H9 (cell line): ENCODE results near the gene MATN4. TPM values are rescaled to one million over a fixed set of nuclear protein-coding genes. Genes with fewer than 3 reads are reported as not detected.

ENCODE experiments used
- DNase-seq: peaks from one replicate; pipeline ENCODE4 v3.0.0-alpha.2; 2017
- H2AFZ ChIP-seq: one replicate; pipeline ENCODE4 v1.6.1; 2013; ENCODE audit warnings: mild to moderate bottlenecking, low read length, control low read depth, moderate library complexity
- H2AK5ac ChIP-seq: 2 replicates; pipeline ENCODE4 v1.6.1; 2013; ENCODE audit warnings: low read length, control low read depth, mixed read lengths; ENCODE audit not compliant: insufficient read length
- H2BK120ac ChIP-seq: one replicate; pipeline ENCODE4 v1.6.1; 2013; ENCODE audit warnings: low read depth, mild to moderate bottlenecking, low read length, control low read depth, inconsistent platforms; ENCODE audit not compliant: poor library complexity, severe bottlenecking
- H2BK12ac ChIP-seq: 2 replicates; pipeline ENCODE4 v1.6.1; 2013; ENCODE audit warnings: low read length, control low read depth, mixed read lengths, low read depth; ENCODE audit not compliant: insufficient read length
- H2BK15ac ChIP-seq: 2 replicates; pipeline ENCODE4 v1.6.1; 2013; ENCODE audit warnings: low read depth, low read length, control low read depth
- H2BK20ac ChIP-seq: one replicate; pipeline ENCODE4 v1.6.1; 2013; ENCODE audit warnings: low read depth, mild to moderate bottlenecking, low read length, control low read depth, inconsistent platforms; ENCODE audit not compliant: poor library complexity, severe bottlenecking
- H2BK5ac ChIP-seq: 2 replicates; pipeline ENCODE4 v1.6.1; 2013; ENCODE audit warnings: low read length, control low read depth, mixed read lengths; ENCODE audit not compliant: insufficient read length
- H3K14ac ChIP-seq: 2 replicates; pipeline ENCODE4 v1.6.1; 2013; ENCODE audit warnings: low read length, control low read depth; ENCODE audit not compliant: insufficient read depth
- H3K18ac ChIP-seq: 2 replicates; pipeline ENCODE4 v1.6.1; 2013; ENCODE audit warnings: low read depth, mild to moderate bottlenecking, mixed read lengths, low read length, control low read depth; ENCODE audit not compliant: insufficient read length
- H3K23ac ChIP-seq: 2 replicates; pipeline ENCODE4 v1.6.1; 2013; ENCODE audit warnings: low read length, control low read depth, mixed read lengths, low read depth; ENCODE audit not compliant: insufficient read length
- H3K23me2 ChIP-seq: 2 replicates; pipeline ENCODE4 v1.6.1; 2013; ENCODE audit warnings: low read depth, mild to moderate bottlenecking, mixed read lengths, low read length, control low read depth; ENCODE audit not compliant: insufficient read length, poor library complexity, severe bottlenecking
- H3K27ac ChIP-seq: 2 replicates; pipeline ENCODE4 v1.5.1; 2013; ENCODE audit warnings: low read length, control low read depth, mixed read lengths, low read depth; ENCODE audit not compliant: insufficient read length
- H3K27me3 ChIP-seq: 2 replicates; pipeline ENCODE4 v1.6.1; 2013; ENCODE audit warnings: low read length, control low read depth, inconsistent platforms; ENCODE audit not compliant: insufficient read depth
- H3K4ac ChIP-seq: 2 replicates; pipeline ENCODE4 v1.6.1; 2013; ENCODE audit warnings: low read depth, mild to moderate bottlenecking, control low read depth, inconsistent platforms, low read length, moderate library complexity
- H3K4me1 ChIP-seq: 2 replicates; pipeline ENCODE4 v1.6.1; 2013; ENCODE audit warnings: low read length, control low read depth, inconsistent platforms; ENCODE audit not compliant: insufficient read depth
- H3K4me2 ChIP-seq: 2 replicates; pipeline ENCODE4 v1.6.1; 2013; ENCODE audit warnings: low read length, control low read depth, mixed read lengths; ENCODE audit not compliant: insufficient read length, insufficient read depth
- H3K56ac ChIP-seq: 2 replicates; pipeline ENCODE4 v1.6.1; 2013; ENCODE audit warnings: low read depth, mild to moderate bottlenecking, mixed read lengths, low read length, control low read depth; ENCODE audit not compliant: insufficient read length
- H3K79me1 ChIP-seq: 2 replicates; pipeline ENCODE4 v1.6.1; 2013; ENCODE audit warnings: low read depth, mild to moderate bottlenecking, moderate library complexity, low read length, control low read depth, inconsistent platforms; ENCODE audit not compliant: insufficient read depth, poor library complexity, severe bottlenecking
- H3K79me2 ChIP-seq: 2 replicates; pipeline ENCODE4 v1.6.1; 2013; ENCODE audit warnings: low read length, control low read depth, inconsistent platforms; ENCODE audit not compliant: insufficient read depth
- H3K9ac ChIP-seq: 2 replicates; pipeline ENCODE4 v1.6.1; 2013; ENCODE audit warnings: low read length, control low read depth, mixed read lengths; ENCODE audit not compliant: insufficient read length; ENCODE audit errors: extremely low read depth
- H3K9me3 ChIP-seq: one replicate; pipeline ENCODE4 v1.6.1; 2013; ENCODE audit warnings: low read depth, low read length, inconsistent platforms; ENCODE audit not compliant: control insufficient read depth
- H3T11ph ChIP-seq: one replicate; pipeline ENCODE4 v1.6.1; 2013; ENCODE audit warnings: mild to moderate bottlenecking, low read length, control low read depth, inconsistent platforms
- H4K20me1 ChIP-seq: one replicate; pipeline ENCODE4 v1.6.1; 2013; ENCODE audit not compliant: control insufficient read depth, insufficient read length, insufficient read depth
- H4K5ac ChIP-seq: 2 replicates; pipeline ENCODE4 v1.6.1; 2013; ENCODE audit warnings: low read depth, mild to moderate bottlenecking, mixed read lengths, low read length, control low read depth; ENCODE audit not compliant: insufficient read length
- H4K8ac ChIP-seq: replicated peaks from 2 replicates; pipeline ENCODE4 v1.6.1; 2013; ENCODE audit warnings: low read length, control low read depth, mixed read lengths, low read depth; ENCODE audit not compliant: insufficient read length
- H4K91ac ChIP-seq: 2 replicates; pipeline ENCODE4 v1.6.1; 2013; ENCODE audit warnings: low read depth, mild to moderate bottlenecking, moderate library complexity, mixed read lengths, low read length, control low read depth; ENCODE audit not compliant: insufficient read length
- H3K27ac Mint-ChIP-seq, 3 experiments: 2 replicates in 2 of 3; 3 replicates in 1 of 3; pipeline ENCODE4 v1.8.0; 2020 to 2021; ENCODE audit warnings: mixed read lengths in 3 of 3, mild to moderate bottlenecking in 1 of 3, moderate library complexity in 1 of 3
- H3K27me3 Mint-ChIP-seq: 2 replicates; pipeline ENCODE4 v1.8.0; 2021; ENCODE audit warnings: low read depth, mild to moderate bottlenecking, moderate library complexity, mixed read lengths
- H3K36me3 Mint-ChIP-seq, 3 experiments: 2 replicates in 2 of 3; 3 replicates in 1 of 3; pipeline ENCODE4 v1.8.0; 2020 to 2021; ENCODE audit warnings: low read depth in 3 of 3, mixed read lengths in 3 of 3; ENCODE audit not compliant: insufficient read depth in 1 of 3
- H3K4me1 Mint-ChIP-seq, 2 experiments: 2 replicates each; pipeline ENCODE4 v1.8.0; 2020; ENCODE audit warnings: mixed read lengths in 2 of 2
- H3K4me3 Mint-ChIP-seq, 2 experiments: 2 replicates in 1 of 2; 3 replicates in 1 of 2; pipeline ENCODE4 v1.8.0; 2020 to 2021; ENCODE audit warnings: mild to moderate bottlenecking in 2 of 2, mixed read lengths in 2 of 2, moderate library complexity in 1 of 2
- H3K9me3 Mint-ChIP-seq, 2 experiments: 2 replicates in 1 of 2; 3 replicates in 1 of 2; pipeline ENCODE4 v1.8.0; 2020; ENCODE audit warnings: mild to moderate bottlenecking in 2 of 2, mixed read lengths in 2 of 2, moderate library complexity in 1 of 2
- CTCF ChIP-seq: fragments of 200-600 bp; sonication (generic); conservative IDR thresholded peaks from 3 replicates; pipeline ENCODE4 v1.8.0; 2021; ENCODE audit warnings: antibody characterized with exemption, mild to moderate bottlenecking
- total RNA-seq: library from RNA; stranded (reverse); gene quantifications from 2 replicates; pipeline ENCODE4 v1.2.1, GENCODE V29; 2021

The MATN4 gene
- total RNA-seq, 1 experiment from 2014 or later, result 0.11 TPM

- H3K27ac Mint-ChIP-seq, result 0 out of 7 replicates have a peak overlapping the region, but pooled peaks of 1 of the 3 experiments have one; percentile 70
- H2AFZ ChIP-seq, result no peak overlapping the region
Observed at GRCh38 chr20:45323731-45324130, 15.6 kb upstream of the MATN4 start.

More at GRCh38 chr20:45323731-45324130, 15.6 kb upstream of the MATN4 start:
- Mint-ChIP-seq H3K9me3 (no peaks in the 10 kb centered on the region), H3K27me3 (no peaks in the 10 kb centered on the region), H3K4me1 (peaks cover 7 to 8% of the 10 kb centered on the region in 2 experiments; a peak in 2 of 4 replicates), H3K36me3 (peaks cover 5 to 22% (median 18%) of the 10 kb centered on the region in 3 experiments; a peak in 6 of 7 replicates), H3K4me3 (no peak overlapping the region)
- Histone ChIP-seq H3K23me2 (no peaks in the 10 kb centered on the region), H3K9ac (no peak overlapping the region), H3K4me2 (no peak overlapping the region), H3K56ac (no peak overlapping the region), H2BK12ac (no peak overlapping the region), H3K4me1 (no peaks in the 10 kb centered on the region), H3K27me3 (no peaks in the 10 kb centered on the region), H3K79me1 (no peaks in the 10 kb centered on the region), H4K91ac (no peak overlapping the region), H2BK120ac (no peak overlapping the region), H2BK20ac (no peak overlapping the region), H4K20me1 (no peaks in the 10 kb centered on the region), H3K79me2 (no peaks in the 10 kb centered on the region), H4K8ac (no peak overlapping the region), H2BK5ac (no peak overlapping the region), H3K18ac (no peak overlapping the region), H3T11ph (no peak overlapping the region), H4K5ac (no peak overlapping the region), H3K27ac (no peak overlapping the region), H2AK5ac (no peak overlapping the region), H3K9me3 (no peaks in the 10 kb centered on the region), H3K4ac (no peak overlapping the region), H3K14ac (no peak overlapping the region), H2BK15ac (no peak overlapping the region), H3K23ac (no peak overlapping the region)
- no peak for TF ChIP-seq CTCF
- no peak for DNase-seq
